Erythroblast (primary cell): Measurements from ENCODE around the gene TCF15.

Experiments used
- GATA1 ChIP-seq: IDR thresholded peaks from 2 replicates; pipeline ENCODE4 v1.6.1; 2011; ENCODE audit warnings: low read depth, mild to moderate bottlenecking, control low read depth, low read length, moderate library complexity
- POLR2A ChIP-seq: IDR thresholded peaks from 2 replicates; pipeline ENCODE4 v1.6.1; 2011; ENCODE audit warnings: mild to moderate bottlenecking, low read length

DNA sequence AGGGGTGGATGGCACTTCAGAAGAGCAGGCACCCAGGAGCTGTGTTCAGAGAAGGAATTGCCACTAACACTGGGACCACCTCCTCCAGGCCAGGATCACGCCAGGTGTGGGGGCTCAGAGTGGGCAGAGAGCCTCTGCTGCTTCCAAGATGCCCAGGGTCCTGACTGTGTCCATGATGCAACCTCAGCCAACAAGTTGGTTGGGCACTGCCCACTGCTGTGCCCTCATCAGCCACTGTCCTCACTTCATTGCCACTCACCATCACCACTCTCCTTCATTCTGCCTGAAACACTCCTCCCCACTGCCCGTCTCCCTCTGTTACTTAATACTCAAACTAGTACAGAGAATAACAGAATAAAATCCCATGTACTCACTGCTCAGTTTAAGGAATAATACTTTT lies 16.5 kb upstream of the TCF15 start:
- TF ChIP-seq POLR2A, result no peak
- no peak for TF ChIP-seq GATA1
